ENCODE measurements around the gene KRT79. TPM values are rescaled to one million over a fixed set of nuclear protein-coding genes. Genes with fewer than 3 reads are reported as not detected.

Gene KRT79
- total RNA-seq, 1 experiment from 2014 or later: not detected

- DNase-seq (ENCODE audit: low spot score): no peak
These were observed 1.3 kb upstream of the KRT79 start for GRCh38 chr12:52835271-52836041.

DNA sequence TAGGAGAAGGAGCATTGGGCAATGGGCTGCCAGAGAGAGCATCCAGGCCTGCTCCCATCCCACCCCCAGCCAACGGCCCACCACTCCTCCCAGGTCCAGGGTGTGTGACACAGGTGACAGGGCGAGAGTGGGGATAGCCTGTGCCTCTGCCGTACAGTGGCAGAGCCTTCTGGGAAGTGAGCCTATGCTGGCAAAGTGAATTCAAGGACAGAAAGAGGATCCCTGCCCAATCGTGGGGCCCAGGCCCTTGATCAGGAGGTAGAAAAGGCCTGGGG lies 553 bp upstream of the KRT79 start:
- DNase-seq (ENCODE audit: low spot score): no peak

GRCh38 chr12:52832985-52833905 lies 866 bp downstream of the KRT79 start:
- no peak for DNase-seq (ENCODE audit: low spot score)

DNA sequence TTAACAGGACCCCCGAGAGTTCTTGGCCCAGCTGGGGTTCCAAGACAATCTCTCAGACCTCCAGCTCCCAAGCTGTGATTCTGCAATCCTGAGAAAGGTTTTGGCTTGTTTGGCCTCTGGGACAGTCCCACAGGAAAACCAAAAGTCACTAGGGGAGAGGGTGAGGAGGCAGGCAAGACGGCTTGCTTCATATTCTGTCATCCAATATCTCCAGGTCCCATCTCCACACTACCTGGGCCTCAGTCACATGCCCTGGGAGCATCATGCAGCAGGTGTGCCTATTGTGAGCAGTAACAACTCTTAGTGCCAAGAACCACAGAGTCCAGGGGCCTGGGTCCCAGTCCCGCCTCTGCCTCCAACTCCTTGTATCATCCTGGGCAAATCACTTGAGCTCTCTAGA lies 1.7 kb downstream of the KRT79 start:
- DNase-seq (ENCODE audit: low spot score): no peak

GRCh38 chr12:52831251-52831650 lies 2.9 kb downstream of the KRT79 start:
- DNase-seq (ENCODE audit: low spot score): no peak

- no peak for DNase-seq (ENCODE audit: low spot score)
These were observed 3.9 kb downstream of the KRT79 start for GRCh38 chr12:52829986-52830770.

DNA sequence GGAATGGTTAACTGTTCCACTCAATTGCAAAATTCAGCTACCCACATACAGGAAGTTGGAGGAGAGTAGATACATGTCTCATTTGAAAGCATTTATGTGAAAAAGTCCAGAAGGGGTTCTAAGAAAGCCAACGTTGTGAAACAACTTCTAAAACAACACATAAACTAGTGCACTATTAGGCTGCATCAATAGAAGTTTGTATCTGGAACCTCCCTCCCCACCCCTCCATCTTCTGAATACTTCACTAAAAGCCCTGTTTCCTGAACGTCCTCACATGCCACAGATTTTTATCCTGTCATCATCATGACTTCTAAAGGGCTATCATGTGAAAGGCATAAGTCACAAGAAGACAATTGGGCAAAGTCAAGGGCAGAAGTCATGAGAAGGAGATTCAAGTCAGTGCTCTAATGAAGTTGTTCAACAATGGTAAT lies 5.5 kb downstream of the KRT79 start:
- no peak for DNase-seq (ENCODE audit: low spot score)

GRCh38 chr12:52828156-52828555 lies 6.0 kb downstream of the KRT79 start:
- DNase-seq (ENCODE audit: low spot score): no peak

- no peak for DNase-seq (ENCODE audit: low spot score)
These were observed 6.5 kb downstream of the KRT79 start for GRCh38 chr12:52827499-52828090.

GRCh38 chr12:52826611-52827498 lies 7.3 kb downstream of the KRT79 start:
- no peak for DNase-seq (ENCODE audit: low spot score)

DNA sequence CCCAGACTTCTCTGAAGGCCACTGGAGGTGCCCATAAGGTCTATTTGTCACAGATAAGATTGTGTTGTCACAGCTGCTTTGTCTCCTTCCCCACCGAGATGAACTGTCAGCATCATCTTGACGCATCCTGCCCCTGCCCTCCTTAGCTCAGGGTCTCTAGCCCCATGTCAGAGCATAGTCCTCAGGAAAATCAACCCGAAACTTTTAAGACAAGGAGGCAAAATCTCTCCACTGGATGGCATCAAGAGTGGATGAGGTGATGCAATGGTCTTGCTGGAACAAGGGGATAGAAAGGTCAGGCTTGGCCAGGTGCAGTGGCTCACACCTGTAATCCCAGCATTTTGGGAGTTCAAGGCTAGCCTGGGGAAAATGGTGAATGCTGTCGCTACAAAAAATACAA lies 8.2 kb downstream of the KRT79 start:
- no peak for DNase-seq (ENCODE audit: low spot score)

- no peak for DNase-seq (ENCODE audit: low spot score)
These were observed 9.2 kb downstream of the KRT79 start for GRCh38 chr12:52824741-52825410.

- no peak for DNase-seq (ENCODE audit: low spot score)
These were observed 10.2 kb downstream of the KRT79 start for GRCh38 chr12:52823761-52824450.

DNA sequence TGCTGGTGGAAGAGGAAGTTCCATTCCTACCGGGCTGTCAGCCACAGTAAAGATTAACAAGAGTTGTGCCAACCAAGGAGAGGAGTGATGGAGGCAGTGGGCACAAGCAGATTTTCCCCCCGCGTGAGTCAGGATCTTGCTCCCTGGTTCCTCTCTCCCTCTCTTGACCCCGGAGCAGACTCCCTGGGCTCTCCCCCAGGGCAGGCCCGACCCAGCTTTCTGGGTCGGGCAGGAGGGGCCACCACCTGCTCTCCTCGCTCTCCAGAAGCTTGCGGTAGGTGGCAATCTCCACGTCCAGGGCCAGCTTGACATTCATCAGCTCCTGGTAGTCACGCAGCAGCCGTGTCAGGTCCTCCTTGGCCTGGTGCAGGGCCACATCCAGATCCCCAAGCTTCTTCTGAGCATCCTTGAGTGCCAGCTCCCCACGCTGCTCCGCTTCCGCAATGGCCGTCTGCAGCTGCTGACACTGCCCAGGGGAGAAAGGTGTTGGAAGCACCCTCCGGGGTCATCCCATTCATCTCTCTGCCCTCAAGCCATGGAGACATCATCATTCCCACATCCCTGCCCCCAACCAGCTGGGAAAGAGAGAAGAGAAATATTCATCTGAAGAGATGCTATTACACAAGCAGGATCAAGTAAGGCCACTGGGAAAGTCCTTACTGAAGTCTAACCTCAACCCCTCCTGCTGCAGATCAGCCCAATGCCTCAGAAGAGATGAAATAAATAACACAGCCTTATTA lies 11.2 kb downstream of the KRT79 start:
- DNase-seq (ENCODE audit: low spot score): no peak

DNA sequence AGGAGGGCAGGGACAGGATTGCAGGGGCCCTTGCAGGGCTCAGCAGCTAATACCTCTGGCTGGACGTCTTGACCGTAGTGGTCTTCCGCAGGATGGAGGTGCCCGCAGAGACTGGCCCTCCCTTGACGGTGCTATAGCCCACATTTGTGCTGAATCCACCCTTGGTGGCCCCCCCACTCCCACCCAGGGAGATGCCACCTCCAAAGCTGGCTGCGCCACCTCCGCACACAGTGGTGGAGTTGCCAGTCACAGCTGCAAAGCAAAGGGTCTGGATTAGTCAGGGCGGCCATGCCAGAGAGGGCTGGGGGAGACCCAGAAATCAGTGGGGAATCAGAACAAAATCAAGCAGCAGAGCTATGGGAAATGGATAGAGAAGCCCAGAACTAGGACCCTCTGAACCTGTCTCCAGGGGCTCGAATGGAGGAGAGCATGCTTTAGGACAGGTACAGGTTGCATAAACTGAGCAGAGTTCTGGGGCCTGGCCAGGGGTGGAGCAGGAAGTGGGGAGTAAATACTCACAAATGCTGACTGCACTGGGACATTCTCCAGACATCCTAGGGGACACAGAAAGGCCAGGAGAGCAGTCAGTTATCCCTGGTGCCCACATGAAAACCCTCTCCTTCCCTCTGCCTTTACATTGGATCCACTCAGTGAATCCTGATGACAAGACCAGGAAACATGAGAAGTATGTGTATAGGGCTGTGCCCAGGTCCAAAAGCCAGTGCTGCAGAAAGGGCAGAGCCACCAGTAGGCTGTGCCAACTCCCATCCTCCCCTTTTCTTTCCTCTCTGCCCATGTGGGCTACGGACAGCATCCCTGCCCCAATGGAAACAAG lies 12.1 kb downstream of the KRT79 start:
- no peak for DNase-seq (ENCODE audit: low spot score)

DNA sequence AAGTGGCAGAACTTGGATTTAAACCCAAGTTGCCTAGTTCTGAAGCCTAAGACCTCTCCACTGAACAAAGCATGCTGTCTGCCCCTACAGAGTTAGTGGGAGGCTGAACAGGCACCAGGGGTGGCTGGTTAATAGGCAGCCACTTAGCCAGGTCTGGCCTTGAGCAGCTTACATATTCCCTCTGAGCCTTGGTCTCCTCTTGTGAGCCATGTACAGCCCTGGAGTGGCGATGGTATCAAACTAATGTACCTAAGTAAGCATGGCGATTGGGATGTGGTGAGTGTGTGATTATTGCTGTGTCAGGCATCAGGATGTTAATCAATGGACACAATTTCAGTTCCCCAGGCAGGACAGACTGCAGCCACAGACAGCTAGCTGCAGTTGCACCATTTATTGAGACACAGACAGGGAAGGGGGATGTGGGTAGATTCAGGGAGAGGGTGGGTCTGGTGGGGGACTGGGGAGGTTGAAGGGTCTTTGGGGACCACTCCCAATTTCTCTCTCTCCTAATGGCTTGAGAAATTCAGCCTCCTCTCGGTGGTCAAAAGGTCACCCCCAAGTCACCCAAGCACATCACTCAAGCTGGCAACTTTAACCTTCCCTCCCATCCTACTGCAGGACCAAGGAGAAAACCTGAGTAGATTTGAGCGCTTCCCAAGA lies 12.9 kb downstream of the KRT79 start:
- no peak for DNase-seq (ENCODE audit: low spot score)

DNA sequence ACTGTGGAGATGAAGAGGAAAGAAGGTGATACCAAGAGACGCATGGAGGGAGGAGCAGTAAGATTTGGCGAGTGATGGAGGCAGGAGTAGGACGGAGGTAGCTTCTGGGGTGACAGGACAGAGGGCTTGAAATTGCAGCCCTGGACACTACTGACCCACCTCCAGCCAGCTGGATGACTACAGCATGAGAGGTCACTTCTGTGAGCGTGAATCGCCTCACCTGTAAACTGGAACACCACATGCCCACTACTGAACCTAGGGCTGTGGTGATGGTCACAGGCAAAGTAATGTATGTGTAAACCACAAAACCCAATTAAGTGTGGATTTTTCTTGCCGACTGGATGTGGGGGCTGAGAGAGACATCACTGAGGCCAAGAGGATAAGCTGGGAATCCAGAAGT lies 13.6 kb downstream of the KRT79 start:
- no peak for DNase-seq (ENCODE audit: low spot score)
